ENCODE results near the gene THAP7. TPM values are rescaled to one million over a fixed set of nuclear protein-coding genes. Genes with fewer than 3 reads are reported as not detected.

The THAP7 gene
- total and polyA plus RNA-seq, 9 of the 15 experiments (the other 6 are each of a cell fraction or from before 2014, with no cell fraction given), result 7.9 to 263 (median 84.1) TPM

DNA sequence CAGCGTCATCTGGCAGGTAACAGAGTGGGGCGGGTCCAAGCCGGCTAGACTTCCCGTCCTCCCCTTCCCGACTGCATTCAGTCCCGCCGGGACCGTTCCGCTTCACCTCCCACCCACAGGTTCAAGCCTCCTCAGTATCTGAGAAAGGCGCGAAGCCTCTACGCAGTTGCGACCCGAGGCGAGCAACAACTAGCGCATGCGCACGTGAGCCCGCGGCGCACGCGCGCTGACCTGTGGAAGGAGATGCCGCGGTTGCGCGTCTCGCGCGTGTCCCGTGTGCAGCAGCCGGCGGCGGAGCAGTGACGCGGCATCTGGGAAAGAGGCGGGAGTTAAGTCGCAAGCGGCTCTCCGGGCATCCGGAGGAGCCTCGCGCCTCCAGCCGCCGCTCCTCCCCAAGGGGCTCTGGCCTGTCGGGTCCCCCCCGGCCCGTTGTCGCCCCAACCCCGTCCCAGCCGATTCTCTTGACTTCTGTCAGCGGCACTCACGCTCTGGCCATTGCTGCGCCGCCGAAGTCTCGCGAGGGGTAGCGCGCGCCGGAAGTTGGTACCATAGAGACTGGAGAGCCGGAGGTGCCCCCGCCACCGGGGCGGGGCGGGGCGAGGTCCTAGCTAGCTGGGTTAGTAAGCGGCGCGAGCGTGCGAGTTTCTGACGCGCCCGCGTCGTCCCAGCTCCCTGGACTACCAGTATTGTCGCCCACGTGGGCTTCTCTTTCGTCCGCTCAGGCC is at the start of gene THAP7 (continued):
- TF ChIP-seq KLF16 (IDR thresholded peaks at IDR 0.05), result no peak
- TF ChIP-seq KAT8 (IDR thresholded peaks at IDR 0.05; ENCODE audit: low read depth), result no peak
- TF ChIP-seq, protein P1, sequence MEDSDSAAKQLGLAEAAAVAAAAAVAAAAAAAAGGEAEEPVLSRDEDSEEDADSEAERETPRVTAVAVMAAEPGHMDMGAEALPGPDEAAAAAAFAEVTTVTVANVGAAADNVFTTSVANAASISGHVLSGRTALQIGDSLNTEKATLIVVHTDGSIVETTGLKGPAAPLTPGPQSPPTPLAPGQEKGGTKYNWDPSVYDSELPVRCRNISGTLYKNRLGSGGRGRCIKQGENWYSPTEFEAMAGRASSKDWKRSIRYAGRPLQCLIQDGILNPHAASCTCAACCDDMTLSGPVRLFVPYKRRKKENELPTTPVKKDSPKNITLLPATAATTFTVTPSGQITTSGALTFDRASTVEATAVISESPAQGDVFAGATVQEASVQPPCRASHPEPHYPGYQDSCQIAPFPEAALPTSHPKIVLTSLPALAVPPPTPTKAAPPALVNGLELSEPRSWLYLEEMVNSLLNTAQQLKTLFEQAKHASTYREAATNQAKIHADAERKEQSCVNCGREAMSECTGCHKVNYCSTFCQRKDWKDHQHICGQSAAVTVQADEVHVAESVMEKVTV (CRISPR knock-in tag; IDR thresholded peaks at IDR 0.05), result no peak; the same call in none of the 2 replicates
- TF ChIP-seq NR1H2 (CRISPR knock-in tag; IDR thresholded peaks at IDR 0.05), result no peak
- TF ChIP-seq ZNF347 (CRISPR knock-in tag; IDR thresholded peaks at IDR 0.05; ENCODE audit: low read depth), result no peak; the same call in 1 of the 2 replicates
- peak; percentile 97 for TF ChIP-seq MXI1 (IDR thresholded peaks at IDR 0.05; ENCODE audit: low read depth, low read length)
- TF ChIP-seq, protein P2, sequence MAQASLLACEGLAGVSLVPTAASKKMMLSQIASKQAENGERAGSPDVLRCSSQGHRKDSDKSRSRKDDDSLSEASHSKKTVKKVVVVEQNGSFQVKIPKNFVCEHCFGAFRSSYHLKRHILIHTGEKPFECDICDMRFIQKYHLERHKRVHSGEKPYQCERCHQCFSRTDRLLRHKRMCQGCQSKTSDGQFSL (CRISPR knock-in tag; IDR thresholded peaks at IDR 0.05), result no peak
- TF ChIP-seq, protein P2 (tag; IDR thresholded peaks at IDR 0.05), result no peak
- no peak for TF ChIP-seq SMARCE1 (IDR thresholded peaks at IDR 0.05)
- no peak for TF ChIP-seq HNRNPL (IDR thresholded peaks at IDR 0.05; ENCODE audit: low read depth, low read length)
- no peak for TF ChIP-seq CREB3 (tag; conservative IDR thresholded peaks at IDR 0.05; ENCODE audit: low read depth)
- TF ChIP-seq SMARCA5 (IDR thresholded peaks at IDR 0.05), result no peak
- no peak; the same call in 1 of the 2 replicates for TF ChIP-seq ZNF444 (CRISPR knock-in tag; IDR thresholded peaks at IDR 0.05)
- TF ChIP-seq ZNF589 (CRISPR knock-in tag; IDR thresholded peaks at IDR 0.05; ENCODE audit: low read depth), result no peak
- peak; percentile 91 for TF ChIP-seq DMBX1 (CRISPR knock-in tag; IDR thresholded peaks at IDR 0.05; ENCODE audit: borderline replicate concordance)
- no peak for TF ChIP-seq ZNF3 (CRISPR knock-in tag; IDR thresholded peaks at IDR 0.05)
- peak; percentile 93 for TF ChIP-seq HDAC8 (tag; IDR thresholded peaks at IDR 0.05)
- TF ChIP-seq ATF1 (CRISPR knock-in tag; IDR thresholded peaks at IDR 0.05), result no peak
- no peak for TF ChIP-seq ATF1 (tag; IDR thresholded peaks at IDR 0.05)
- no peak for TF ChIP-seq ZBTB8A (IDR thresholded peaks at IDR 0.05; ENCODE audit: partially characterized antibody)
- TF ChIP-seq TSC22D4 (tag; IDR thresholded peaks at IDR 0.05), result no peak
- TF ChIP-seq POLR2AphosphoS5 (IDR thresholded peaks at IDR 0.05; ENCODE audit: control insufficient read depth, insufficient read depth, low read depth, low read length), result no peak
- no peak for TF ChIP-seq MTA3 (IDR thresholded peaks at IDR 0.05; ENCODE audit: borderline replicate concordance)
- TF ChIP-seq PKNOX1 (IDR thresholded peaks at IDR 0.05), result no peak
- peak; percentile 87 for TF ChIP-seq SIRT6 (IDR thresholded peaks at IDR 0.05; ENCODE audit: low read depth, low read length)
- TF ChIP-seq EWSR1 (IDR thresholded peaks at IDR 0.05; ENCODE audit: borderline replicate concordance, low read depth, partially characterized antibody), result no peak
- TF ChIP-seq ZNF507 (tag; conservative IDR thresholded peaks at IDR 0.05), result no peak
